HS-27A (cell line): Measurements from ENCODE around the gene RNU1-3.
"Not testable (repeated sequence)": the region's sequence is repeated elsewhere in the genome, so short reads cannot be mapped to it uniquely, and the experiment has no call there.

ENCODE experiments used
- DNase-seq: peaks from one replicate; pipeline ENCODE4 v3.0.0-alpha.2; 2012; ENCODE audit warnings: low read depth, missing footprints

RNU1-3 gene

GRCh38 chr1:16666502-16667413 lies at the start of gene RNU1-3:
Gene RNU1-3, minus strand, starts transcription at chr1:16666948.
- not testable (repeated sequence) for DNase-seq

GRCh38 chr1:16713480-16713879 lies 46.7 kb upstream of the RNU1-3 start:
- DNase-seq, result not testable (repeated sequence)

GRCh38 chr1:16712984-16713383 lies 46.2 kb upstream of the RNU1-3 start:
- DNase-seq, result not testable (repeated sequence)

- DNase-seq, result not testable (repeated sequence)
Observed at GRCh38 chr1:16712582-16712981, 45.8 kb upstream of the RNU1-3 start.

GRCh38 chr1:16712131-16712530 lies 45.4 kb upstream of the RNU1-3 start:
- DNase-seq, result not testable (repeated sequence)

- not testable (repeated sequence) for DNase-seq
Observed at GRCh38 chr1:16710618-16711017, 43.9 kb upstream of the RNU1-3 start.

- DNase-seq, result not testable (repeated sequence)
Observed at GRCh38 chr1:16709659-16710087, 42.9 kb upstream of the RNU1-3 start.

- not testable (repeated sequence) for DNase-seq
Observed at GRCh38 chr1:16708704-16709103, 42.0 kb upstream of the RNU1-3 start.

- not testable (repeated sequence) for DNase-seq
Observed at GRCh38 chr1:16707130-16708093, 40.7 kb upstream of the RNU1-3 start.

- DNase-seq, result not testable (repeated sequence)
Observed at GRCh38 chr1:16706302-16706701, 39.6 kb upstream of the RNU1-3 start.

GRCh38 chr1:16704502-16705100 lies 37.9 kb upstream of the RNU1-3 start:
- DNase-seq, result not testable (repeated sequence)

GRCh38 chr1:16704076-16704475 lies 37.3 kb upstream of the RNU1-3 start:
- DNase-seq, result not testable (repeated sequence)

GRCh38 chr1:16703602-16704001 lies 36.9 kb upstream of the RNU1-3 start:
- not testable (repeated sequence) for DNase-seq

GRCh38 chr1:16703141-16703540 lies 36.4 kb upstream of the RNU1-3 start:
- DNase-seq, result not testable (repeated sequence)

- DNase-seq, result not testable (repeated sequence)
Observed at GRCh38 chr1:16702280-16702679, 35.5 kb upstream of the RNU1-3 start.

GRCh38 chr1:16701189-16701588 lies 34.4 kb upstream of the RNU1-3 start:
- not testable (repeated sequence) for DNase-seq

GRCh38 chr1:16700138-16700895 lies 33.6 kb upstream of the RNU1-3 start:
- DNase-seq, result not testable (repeated sequence)

- not testable (repeated sequence) for DNase-seq
Observed at GRCh38 chr1:16699440-16699839, 32.7 kb upstream of the RNU1-3 start.

- DNase-seq, result not testable (repeated sequence)
Observed at GRCh38 chr1:16697152-16697551, 30.4 kb upstream of the RNU1-3 start.

GRCh38 chr1:16696507-16697150 lies 29.9 kb upstream of the RNU1-3 start:
- DNase-seq, result not testable (repeated sequence)
